T-helper 1 cell treated with Interleukin-12 subunit alpha and Interleukin-12 subunit beta and Interleukin-4 antibody, amounts not matched to agents 30 ng/mL and 1 ng/mL, for 36 hours (primary cell): ENCODE data around the gene TRABD. TPM values are rescaled to one million over a fixed set of nuclear protein-coding genes. Genes with fewer than 3 reads are reported as not detected.

ENCODE experiments used
- intact Hi-C: fragments of 100-400 bp; cut with micrococcal nuclease; formaldehyde crosslinking; loops from one replicate; pipeline ENCODE4 v1.15.1; 2024
- total RNA-seq: library from RNA; stranded (reverse); gene quantifications from 2 replicates; pipeline ENCODE4 v1.2.3, GENCODE V29; 2022

The TRABD gene
- total RNA-seq, 1 donor from 2014 or later: 124 TPM

- intact Hi-C loops: no loop called here
These were observed 11.7 kb upstream of the TRABD start for GRCh38 chr22:50173983-50174355.

- intact Hi-C loops: no loop called here
These were observed 11.1 kb upstream of the TRABD start for GRCh38 chr22:50174382-50175190.

GRCh38 chr22:50175191-50175461, 10.6 kb upstream of the TRABD start:
- intact Hi-C loops: no loop called here

- intact Hi-C loops: no loop called here
These were observed 9.5 kb upstream of the TRABD start for GRCh38 chr22:50175921-50176849.

- intact Hi-C loops: no loop called here
These were observed 8.7 kb upstream of the TRABD start for GRCh38 chr22:50176850-50177536.

- intact Hi-C loops: no loop called here
These were observed 7.9 kb upstream of the TRABD start for GRCh38 chr22:50177537-50178470.

GRCh38 chr22:50178471-50178864, 7.2 kb upstream of the TRABD start:
- intact Hi-C loops: no loop called here

GRCh38 chr22:50178871-50179869, 6.5 kb upstream of the TRABD start:
- intact Hi-C loops: no loop called here

GRCh38 chr22:50179937-50180726, 5.6 kb upstream of the TRABD start:
- intact Hi-C loops: no loop called here

- intact Hi-C loops: no loop called here
These were observed 4.8 kb upstream of the TRABD start for GRCh38 chr22:50180727-50181521.

- intact Hi-C loops: no loop called here
These were observed 3.3 kb upstream of the TRABD start for GRCh38 chr22:50182176-50183081.

- intact Hi-C loops: no loop called here
These were observed 2.4 kb upstream of the TRABD start for GRCh38 chr22:50183141-50183971.

- intact Hi-C loops: loop anchor here (2.0 kb wide), 2 partner anchors 17 to 77 kb away; partner anchors contain the start of gene SELENOO
These were observed 1.5 kb upstream of the TRABD start for GRCh38 chr22:50184004-50184901.

- intact Hi-C loops: loop anchor here (2.0 to 5.0 kb wide), 3 partner anchors 16 to 348 kb away; partner anchors contain the start of gene SELENOO
These were observed 775 bp upstream of the TRABD start for GRCh38 chr22:50184902-50185374.
